HepG2 (cell line): ENCODE data around the gene SMG7. TPM values are rescaled to one million over a fixed set of nuclear protein-coding genes. Genes with fewer than 3 reads are reported as not detected.

Source experiments
- ATAC-seq: fragments of 200-7000 bp; cut with Tn5 transposase; 3 replicates; pipeline ENCODE4 v1.9.1; 2020; ENCODE audit warnings: mild to moderate bottlenecking, moderate library complexity
- BruUV-seq: library from RNA; stranded (reverse); fragments of 400-500 nt; replicated peaks from 2 replicates; lab custom pipeline; 2021; lab: Mats Ljungman, UMichigan
- CTCF ChIA-PET: fragments of 300-600 bp; formaldehyde crosslinking; extraction: SDS; loops from one replicate; lab custom pipeline; 2021; ENCODE audit warnings: low total read pairs, inconsistent platforms, low intra/inter-chr PET ratio; lab: Yijun Ruan, JAX
- POLR2A ChIA-PET: fragments of 350-600 bp; sonication (Branson Sonifier 250); formaldehyde crosslinking; loops from one replicate; lab custom pipeline; 2020; ENCODE audit warnings: antibody characterized with exemption, inconsistent platforms; lab: Yijun Ruan, JAX
- DNase-seq: peaks from one replicate; pipeline ENCODE4 v3.0.0-alpha.2; 2015; ENCODE audit warnings: low spot score
- FAIRE-seq: peaks from 3 replicates; lab custom pipeline; 2011; peaks lifted over from hg19 to GRCh38; lab: Jason Lieb, UNC
- H2AFZ ChIP-seq: one replicate; pipeline ENCODE4 v1.6.1; 2011; ENCODE audit warnings: low read length, inconsistent platforms
- H3K27ac ChIP-seq: fragments of 300-600 bp; 3 replicates; pipeline ENCODE4 v1.8.0; 2011; ENCODE audit warnings: mixed run types, mild to moderate bottlenecking, mixed read lengths, low read length, inconsistent platforms; ENCODE audit not compliant: insufficient read depth; ENCODE audit errors: extremely low read length
- H3K27me3 ChIP-seq, 2 experiments: fragments of 200-600 bp in 1 of 2; 2 replicates in 1 of 2; 3 replicates in 1 of 2; pipeline versions ENCODE4 v1.6.0 to v1.8.0; 2011; ENCODE audit warnings: low read length in 2 of 2, mild to moderate bottlenecking in 2 of 2, moderate library complexity in 2 of 2, inconsistent platforms in 1 of 2; ENCODE audit not compliant: insufficient read depth in 2 of 2, control insufficient read depth in 1 of 2
- H3K36me3 ChIP-seq, 2 experiments: fragments of 200-600 bp in 1 of 2; replicated peaks in 1 of 2; 2 replicates in 1 of 2; 3 replicates in 1 of 2; pipeline versions ENCODE4 v1.5.1 to v1.8.0; 2011; ENCODE audit warnings: low read length in 2 of 2, inconsistent platforms in 1 of 2; ENCODE audit not compliant: insufficient read depth in 2 of 2, control insufficient read depth in 1 of 2
- H3K4me1 ChIP-seq: 2 replicates; pipeline ENCODE4 v1.5.1; 2012; ENCODE audit warnings: low read length, inconsistent platforms; ENCODE audit not compliant: insufficient read depth
- H3K4me2 ChIP-seq: 2 replicates; pipeline ENCODE4 v1.6.0; 2011; ENCODE audit warnings: low read depth, low read length, inconsistent platforms
- H3K4me3 ChIP-seq, 3 experiments: fragments of 200-600 bp in 1 of 3; sonication (generic), shearing (Covaris generic) in 1 of 3; replicated peaks in 1 of 3; 2 replicates each; pipeline ENCODE4 v1.5.1; 2011 to 2016; ENCODE audit warnings: low read length in 3 of 3, inconsistent platforms in 2 of 3, low read depth in 2 of 3, mild to moderate bottlenecking in 2 of 3, control low read depth in 1 of 3, mixed read lengths in 1 of 3; ENCODE audit not compliant: insufficient read depth in 1 of 3
- H3K79me2 ChIP-seq: one replicate; pipeline ENCODE4 v1.6.1; 2011; ENCODE audit warnings: low read length, inconsistent platforms; ENCODE audit not compliant: insufficient read depth
- H3K9ac ChIP-seq: 2 replicates; pipeline ENCODE4 v1.6.0; 2011; ENCODE audit warnings: mild to moderate bottlenecking, low read depth, low read length, inconsistent platforms; ENCODE audit not compliant: insufficient read depth
- H3K9me3 ChIP-seq: 2 replicates; pipeline ENCODE4 v1.5.1; 2012; ENCODE audit warnings: mild to moderate bottlenecking, low read length
- H4K20me1 ChIP-seq: 2 replicates; pipeline ENCODE4 v1.6.0; 2011; ENCODE audit warnings: inconsistent platforms, mild to moderate bottlenecking, low read length, moderate library complexity; ENCODE audit not compliant: insufficient read depth
- JDP2 ChIP-seq: sonication (generic); formaldehyde crosslinking; IDR thresholded peaks from 2 replicates; pipeline ENCODE4 v1.8.1; 2022; ENCODE audit warnings: missing genetic modification reagents, borderline replicate concordance
- KDM1A ChIP-seq: IDR thresholded peaks from 2 replicates; pipeline ENCODE4 v1.6.1; 2016; ENCODE audit warnings: missing compliant biosample characterization
- NCOA5 ChIP-seq: sonication (generic); formaldehyde crosslinking; IDR thresholded peaks from 2 replicates; pipeline ENCODE4 v1.4.0; 2020; ENCODE audit warnings: missing genetic modification reagents
- RBFOX2 ChIP-seq: fragments of 200-400 bp; formaldehyde crosslinking; IDR thresholded peaks from 2 replicates; pipeline ENCODE4 v1.6.1; 2017; ENCODE audit warnings: low read depth, mild to moderate bottlenecking, low read length
- TMF1 ChIP-seq: sonication (generic); formaldehyde crosslinking; IDR thresholded peaks from 2 replicates; pipeline ENCODE4 v1.8.1; 2022; ENCODE audit warnings: low read depth, missing genetic modification reagents
- ZNF160 ChIP-seq: sonication (generic); formaldehyde crosslinking; IDR thresholded peaks from 2 replicates; pipeline ENCODE4 v1.8.0; 2022; ENCODE audit warnings: mild to moderate bottlenecking, inconsistent platforms, missing genetic modification reagents
- ZNF224 ChIP-seq: sonication (generic); formaldehyde crosslinking; IDR thresholded peaks from 2 replicates; pipeline ENCODE4 v1.5.0; 2020; ENCODE audit warnings: mild to moderate bottlenecking, missing genetic modification reagents
- ZNF296 ChIP-seq: sonication (generic); formaldehyde crosslinking; conservative IDR thresholded peaks from 2 replicates; pipeline ENCODE4 v1.5.0; 2020; ENCODE audit warnings: mild to moderate bottlenecking, missing genetic modification reagents
- WGBS: methylation state at CpG from one replicate; pipeline ENCODE4 v1.1.6; 2017; ENCODE audit warnings: low lambda C conversion rate; 5-methylcytosine and 5-hydroxymethylcytosine counted together
- in situ Hi-C: cut with HindIII; loops from 2 replicates; pipeline ENCODE4 v1.10.0; 2017; ENCODE audit warnings: low pct_unique_long_range_greater_than_20kb; ENCODE audit not compliant: extremely low pct_ligation_motif_present
- intact Hi-C: fragments of 100-400 bp; cut with micrococcal nuclease; formaldehyde crosslinking; loops from one replicate; pipeline ENCODE4 v1.10.0; 2022; ENCODE audit not compliant: unreplicated experiment
- polyA plus RNA-seq, 8 experiments: library from polyadenylated mRNA; depleted of rRNA in 3 of 8; stranded (reverse) in 7 of 8; unstranded in 1 of 8; fragments of >200 nt; fragmentation: Illumina TruSeq in 4 of 8; extraction: Trizol in 4 of 8; gene quantifications; 2 replicates each; pipeline versions ENCODE4 v1.2.1 to v1.2.3, GENCODE V29; 2011 to 2016; ENCODE audit warnings: low read depth in 4 of 8, missing spikeins in 1 of 8, mixed read lengths in 1 of 8; ENCODE audit not compliant: insufficient read depth in 1 of 8
- total RNA-seq, 5 experiments: library from RNA; depleted of rRNA; stranded (reverse); fragments of >200 nt; fragmentation: Illumina TruSeq; extraction: Trizol; gene quantifications; 2 replicates each; pipeline ENCODE4 v1.2.3, GENCODE V29; 2016; ENCODE audit warnings: low read depth in 1 of 5
- TF ChIP-seq, protein P1 (sequence below): sonication (generic); formaldehyde crosslinking; IDR thresholded peaks from 2 replicates; pipeline ENCODE4 v1.4.0; 2020; ENCODE audit warnings: missing genetic modification reagents
- TF ChIP-seq, protein P2 (sequence below): sonication (generic); IDR thresholded peaks from 2 replicates; pipeline ENCODE4 v1.6.1; 2016; ENCODE audit warnings: low read depth, borderline replicate concordance
- TF ChIP-seq, protein P3 (sequence below): sonication (generic); formaldehyde crosslinking; IDR thresholded peaks from one replicate; pipeline ENCODE4 v1.5.1; 2020; ENCODE audit warnings: mild to moderate bottlenecking, missing genetic modification reagents; ENCODE audit errors: not compliant biosample characterization

The SMG7 gene
- total and polyA plus RNA-seq, 2 of the 13 experiments (the other 11 are each of a cell fraction or from before 2014, with no cell fraction given): 14.9 to 27.9 TPM

DNA sequence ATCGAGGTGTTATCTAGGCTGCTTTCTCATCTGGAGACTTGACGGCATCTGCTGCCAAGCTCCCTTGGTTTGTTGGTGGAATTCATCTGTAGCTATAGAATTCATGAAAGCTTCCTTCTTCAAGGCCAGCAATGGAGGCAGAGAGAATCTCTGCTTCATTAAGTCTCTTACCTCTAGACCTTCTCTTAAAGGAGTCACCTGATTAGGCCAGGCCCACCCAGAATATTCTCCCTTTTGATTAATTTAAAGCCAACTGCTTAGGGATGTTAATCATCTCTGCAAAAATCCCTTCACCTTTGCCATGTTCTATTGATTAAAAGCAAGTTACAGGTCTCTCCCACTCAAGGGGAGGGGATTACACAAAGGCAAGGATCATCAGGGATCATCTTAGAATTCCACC lies 123.2 kb downstream of the SMG7 start:
- Histone ChIP-seq H3K27ac (no peak overlapping the region), H2AFZ (no peak overlapping the region), H3K79me2 (no peaks in the 10 kb centered on the region), H3K4me1 (no peaks in the 10 kb centered on the region), H3K27me3 (peaks cover 0 to 28% of the 10 kb centered on the region in 2 experiments; a peak in 3 of 5 replicates), H3K9me3 (no peaks in the 10 kb centered on the region), H3K36me3 (no peaks in the 10 kb centered on the region), H4K20me1 (no peaks in the 10 kb centered on the region), H3K9ac (no peak overlapping the region), H3K4me2 (no peak overlapping the region), H3K4me3 (no peak overlapping the region)
- in situ Hi-C loops: no loop called here
- ATAC-seq (no peak), DNase-seq (no peak), FAIRE-seq (no peak)
- no TSS peak for BruUV-seq
- 67% methylated on average over 2 of the region's 2 CpGs for WGBS
- ChIA-PET POLR2A (no interaction called here), CTCF (no interaction called here)
- intact Hi-C loops: no loop called here
- TF ChIP-seq TMF1 (CRISPR knock-in tag) (no peak), ZNF296 (CRISPR knock-in tag) (no peak), ZNF160 (CRISPR knock-in tag) (no peak), RBFOX2 (no peak), NCOA5 (CRISPR knock-in tag) (no peak), KDM1A (CRISPR knock-in tag) (no peak), JDP2 (CRISPR knock-in tag) (no peak), ZNF224 (CRISPR knock-in tag) (no peak)
- TF ChIP-seq, protein P1, sequence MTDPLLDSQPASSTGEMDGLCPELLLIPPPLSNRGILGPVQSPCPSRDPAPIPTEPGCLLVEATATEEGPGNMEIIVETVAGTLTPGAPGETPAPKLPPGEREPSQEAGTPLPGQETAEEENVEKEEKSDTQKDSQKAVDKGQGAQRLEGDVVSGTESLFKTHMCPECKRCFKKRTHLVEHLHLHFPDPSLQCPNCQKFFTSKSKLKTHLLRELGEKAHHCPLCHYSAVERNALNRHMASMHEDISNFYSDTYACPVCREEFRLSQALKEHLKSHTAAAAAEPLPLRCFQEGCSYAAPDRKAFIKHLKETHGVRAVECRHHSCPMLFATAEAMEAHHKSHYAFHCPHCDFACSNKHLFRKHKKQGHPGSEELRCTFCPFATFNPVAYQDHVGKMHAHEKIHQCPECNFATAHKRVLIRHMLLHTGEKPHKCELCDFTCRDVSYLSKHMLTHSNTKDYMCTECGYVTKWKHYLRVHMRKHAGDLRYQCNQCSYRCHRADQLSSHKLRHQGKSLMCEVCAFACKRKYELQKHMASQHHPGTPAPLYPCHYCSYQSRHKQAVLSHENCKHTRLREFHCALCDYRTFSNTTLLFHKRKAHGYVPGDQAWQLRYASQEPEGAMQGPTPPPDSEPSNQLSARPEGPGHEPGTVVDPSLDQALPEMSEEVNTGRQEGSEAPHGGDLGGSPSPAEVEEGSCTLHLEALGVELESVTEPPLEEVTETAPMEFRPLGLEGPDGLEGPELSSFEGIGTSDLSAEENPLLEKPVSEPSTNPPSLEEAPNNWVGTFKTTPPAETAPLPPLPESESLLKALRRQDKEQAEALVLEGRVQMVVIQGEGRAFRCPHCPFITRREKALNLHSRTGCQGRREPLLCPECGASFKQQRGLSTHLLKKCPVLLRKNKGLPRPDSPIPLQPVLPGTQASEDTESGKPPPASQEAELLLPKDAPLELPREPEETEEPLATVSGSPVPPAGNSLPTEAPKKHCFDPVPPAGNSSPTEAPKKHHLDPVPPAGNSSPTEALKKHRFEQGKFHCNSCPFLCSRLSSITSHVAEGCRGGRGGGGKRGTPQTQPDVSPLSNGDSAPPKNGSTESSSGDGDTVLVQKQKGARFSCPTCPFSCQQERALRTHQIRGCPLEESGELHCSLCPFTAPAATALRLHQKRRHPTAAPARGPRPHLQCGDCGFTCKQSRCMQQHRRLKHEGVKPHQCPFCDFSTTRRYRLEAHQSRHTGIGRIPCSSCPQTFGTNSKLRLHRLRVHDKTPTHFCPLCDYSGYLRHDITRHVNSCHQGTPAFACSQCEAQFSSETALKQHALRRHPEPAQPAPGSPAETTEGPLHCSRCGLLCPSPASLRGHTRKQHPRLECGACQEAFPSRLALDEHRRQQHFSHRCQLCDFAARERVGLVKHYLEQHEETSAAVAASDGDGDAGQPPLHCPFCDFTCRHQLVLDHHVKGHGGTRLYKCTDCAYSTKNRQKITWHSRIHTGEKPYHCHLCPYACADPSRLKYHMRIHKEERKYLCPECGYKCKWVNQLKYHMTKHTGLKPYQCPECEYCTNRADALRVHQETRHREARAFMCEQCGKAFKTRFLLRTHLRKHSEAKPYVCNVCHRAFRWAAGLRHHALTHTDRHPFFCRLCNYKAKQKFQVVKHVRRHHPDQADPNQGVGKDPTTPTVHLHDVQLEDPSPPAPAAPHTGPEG: no peak
- TF ChIP-seq, protein P2, sequence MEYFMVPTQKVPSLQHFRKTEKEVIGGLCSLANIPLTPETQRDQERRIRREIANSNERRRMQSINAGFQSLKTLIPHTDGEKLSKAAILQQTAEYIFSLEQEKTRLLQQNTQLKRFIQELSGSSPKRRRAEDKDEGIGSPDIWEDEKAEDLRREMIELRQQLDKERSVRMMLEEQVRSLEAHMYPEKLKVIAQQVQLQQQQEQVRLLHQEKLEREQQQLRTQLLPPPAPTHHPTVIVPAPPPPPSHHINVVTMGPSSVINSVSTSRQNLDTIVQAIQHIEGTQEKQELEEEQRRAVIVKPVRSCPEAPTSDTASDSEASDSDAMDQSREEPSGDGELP: no peak
- TF ChIP-seq, protein P3, sequence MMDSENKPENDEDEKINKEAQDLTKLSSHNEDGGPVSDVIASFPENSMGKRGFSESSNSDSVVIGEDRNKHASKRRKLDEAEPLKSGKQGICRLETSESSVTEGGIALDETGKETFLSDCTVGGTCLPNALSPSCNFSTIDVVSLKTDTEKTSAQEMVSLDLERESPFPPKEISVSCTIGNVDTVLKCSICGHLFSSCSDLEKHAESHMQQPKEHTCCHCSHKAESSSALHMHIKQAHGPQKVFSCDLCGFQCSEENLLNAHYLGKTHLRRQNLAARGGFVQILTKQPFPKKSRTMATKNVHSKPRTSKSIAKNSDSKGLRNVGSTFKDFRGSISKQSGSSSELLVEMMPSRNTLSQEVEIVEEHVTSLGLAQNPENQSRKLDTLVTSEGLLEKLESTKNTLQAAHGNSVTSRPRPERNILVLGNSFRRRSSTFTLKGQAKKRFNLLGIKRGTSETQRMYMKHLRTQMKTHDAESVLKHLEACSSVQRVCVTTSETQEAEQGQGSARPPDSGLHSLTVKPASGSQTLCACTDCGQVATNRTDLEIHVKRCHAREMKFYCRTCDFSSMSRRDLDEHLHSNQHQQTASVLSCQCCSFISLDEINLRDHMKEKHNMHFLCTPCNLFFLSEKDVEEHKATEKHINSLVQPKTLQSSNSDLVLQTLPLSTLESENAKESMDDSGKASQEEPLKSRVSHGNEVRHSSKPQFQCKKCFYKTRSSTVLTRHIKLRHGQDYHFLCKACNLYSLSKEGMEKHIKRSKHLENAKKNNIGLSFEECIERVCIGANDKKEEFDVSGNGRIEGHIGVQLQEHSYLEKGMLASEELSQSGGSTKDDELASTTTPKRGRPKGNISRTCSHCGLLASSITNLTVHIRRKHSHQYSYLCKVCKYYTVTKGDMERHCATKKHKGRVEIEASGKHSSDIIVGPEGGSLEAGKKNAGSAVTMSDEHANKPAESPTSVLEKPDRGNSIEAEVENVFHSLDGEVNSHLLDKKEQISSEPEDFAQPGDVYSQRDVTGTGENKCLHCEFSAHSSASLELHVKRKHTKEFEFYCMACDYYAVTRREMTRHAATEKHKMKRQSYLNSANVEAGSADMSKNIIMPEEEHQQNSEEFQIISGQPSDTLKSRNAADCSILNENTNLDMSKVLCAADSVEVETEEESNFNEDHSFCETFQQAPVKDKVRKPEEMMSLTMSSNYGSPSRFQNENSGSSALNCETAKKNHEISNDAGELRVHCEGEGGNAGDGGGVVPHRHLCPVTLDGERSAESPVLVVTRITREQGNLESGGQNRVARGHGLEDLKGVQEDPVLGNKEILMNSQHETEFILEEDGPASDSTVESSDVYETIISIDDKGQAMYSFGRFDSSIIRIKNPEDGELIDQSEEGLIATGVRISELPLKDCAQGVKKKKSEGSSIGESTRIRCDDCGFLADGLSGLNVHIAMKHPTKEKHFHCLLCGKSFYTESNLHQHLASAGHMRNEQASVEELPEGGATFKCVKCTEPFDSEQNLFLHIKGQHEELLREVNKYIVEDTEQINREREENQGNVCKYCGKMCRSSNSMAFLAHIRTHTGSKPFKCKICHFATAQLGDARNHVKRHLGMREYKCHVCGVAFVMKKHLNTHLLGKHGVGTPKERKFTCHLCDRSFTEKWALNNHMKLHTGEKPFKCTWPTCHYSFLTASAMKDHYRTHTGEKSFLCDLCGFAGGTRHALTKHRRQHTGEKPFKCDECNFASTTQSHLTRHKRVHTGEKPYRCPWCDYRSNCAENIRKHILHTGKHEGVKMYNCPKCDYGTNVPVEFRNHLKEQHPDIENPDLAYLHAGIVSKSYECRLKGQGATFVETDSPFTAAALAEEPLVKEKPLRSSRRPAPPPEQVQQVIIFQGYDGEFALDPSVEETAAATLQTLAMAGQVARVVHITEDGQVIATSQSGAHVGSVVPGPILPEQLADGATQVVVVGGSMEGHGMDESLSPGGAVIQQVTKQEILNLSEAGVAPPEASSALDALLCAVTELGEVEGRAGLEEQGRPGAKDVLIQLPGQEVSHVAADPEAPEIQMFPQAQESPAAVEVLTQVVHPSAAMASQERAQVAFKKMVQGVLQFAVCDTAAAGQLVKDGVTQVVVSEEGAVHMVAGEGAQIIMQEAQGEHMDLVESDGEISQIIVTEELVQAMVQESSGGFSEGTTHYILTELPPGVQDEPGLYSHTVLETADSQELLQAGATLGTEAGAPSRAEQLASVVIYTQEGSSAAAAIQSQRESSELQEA (CRISPR knock-in tag): no peak
